ENCODE results near the gene JOSD1.

DNA sequence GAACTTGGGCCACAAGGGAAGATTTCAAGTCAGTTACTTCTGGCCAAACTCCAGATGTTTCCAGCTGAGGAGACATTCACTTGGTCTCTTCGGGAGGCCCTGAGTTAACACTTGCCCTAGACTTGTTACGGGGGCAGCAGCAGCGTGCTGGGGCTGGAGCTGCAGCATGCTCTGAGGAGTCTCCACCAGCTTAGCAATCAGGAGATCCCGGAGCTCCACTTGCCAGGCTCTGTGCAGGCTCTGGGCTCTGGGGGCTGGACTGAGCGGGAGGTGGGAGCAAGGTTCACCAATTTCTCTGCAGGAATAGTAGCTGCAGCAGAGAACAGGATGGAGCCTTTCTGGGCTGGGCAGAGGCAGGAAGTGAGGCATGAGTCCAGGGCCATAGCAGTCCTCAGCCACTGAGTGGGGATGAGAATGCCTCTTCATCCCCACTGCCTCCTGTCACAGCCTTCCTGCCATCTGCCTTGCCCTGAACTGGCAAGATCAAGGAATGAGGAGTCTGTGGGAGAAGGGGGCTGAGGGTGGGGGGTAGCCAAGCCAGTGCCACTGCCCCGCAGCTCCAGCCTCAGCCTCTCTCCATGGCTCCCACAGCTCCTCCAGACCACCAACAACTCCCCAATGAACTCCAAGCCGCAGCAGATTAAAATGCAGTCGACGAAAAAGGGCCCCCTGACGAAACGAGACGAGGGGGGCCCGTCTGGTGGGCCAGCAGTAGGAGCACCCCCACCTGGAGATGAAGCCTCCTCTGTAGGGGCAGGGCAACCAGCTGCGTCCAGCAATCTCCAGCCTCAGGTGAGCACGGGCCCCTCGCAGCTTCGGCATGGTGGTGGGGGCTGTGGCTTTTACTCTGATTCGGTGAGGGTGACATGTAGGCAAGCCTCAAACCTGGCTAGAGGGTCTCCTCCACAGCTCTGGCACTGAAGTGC is 28.4 kb upstream of the JOSD1 start:
- TF ChIP-seq, protein P1, sequence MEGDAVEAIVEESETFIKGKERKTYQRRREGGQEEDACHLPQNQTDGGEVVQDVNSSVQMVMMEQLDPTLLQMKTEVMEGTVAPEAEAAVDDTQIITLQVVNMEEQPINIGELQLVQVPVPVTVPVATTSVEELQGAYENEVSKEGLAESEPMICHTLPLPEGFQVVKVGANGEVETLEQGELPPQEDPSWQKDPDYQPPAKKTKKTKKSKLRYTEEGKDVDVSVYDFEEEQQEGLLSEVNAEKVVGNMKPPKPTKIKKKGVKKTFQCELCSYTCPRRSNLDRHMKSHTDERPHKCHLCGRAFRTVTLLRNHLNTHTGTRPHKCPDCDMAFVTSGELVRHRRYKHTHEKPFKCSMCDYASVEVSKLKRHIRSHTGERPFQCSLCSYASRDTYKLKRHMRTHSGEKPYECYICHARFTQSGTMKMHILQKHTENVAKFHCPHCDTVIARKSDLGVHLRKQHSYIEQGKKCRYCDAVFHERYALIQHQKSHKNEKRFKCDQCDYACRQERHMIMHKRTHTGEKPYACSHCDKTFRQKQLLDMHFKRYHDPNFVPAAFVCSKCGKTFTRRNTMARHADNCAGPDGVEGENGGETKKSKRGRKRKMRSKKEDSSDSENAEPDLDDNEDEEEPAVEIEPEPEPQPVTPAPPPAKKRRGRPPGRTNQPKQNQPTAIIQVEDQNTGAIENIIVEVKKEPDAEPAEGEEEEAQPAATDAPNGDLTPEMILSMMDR (conservative IDR thresholded peaks at IDR 0.05 in 1 of 2, IDR thresholded peaks at IDR 0.05 in 1 of 2; ENCODE audit: extremely low read depth in 1 of 2, insufficient read depth in 1 of 2, low read depth in 1 of 2, low read length in 2 of 2), result no peak
- TF ChIP-seq EZH2 (IDR thresholded peaks at IDR 0.05; ENCODE audit: borderline replicate concordance, low read length), result no peak

Data from mammary epithelial cell (primary cell).